GM18867 (cell line): ENCODE data around the gene PTGDR2.

Experiments used
- ATAC-seq: cut with Tn5 transposase; IDR thresholded peaks from one replicate; pipeline ENCODE4 v1.9.1; 2021; ENCODE audit warnings: mild to moderate bottlenecking, moderate library complexity; ENCODE audit not compliant: unreplicated experiment

PTGDR2 gene

DNA sequence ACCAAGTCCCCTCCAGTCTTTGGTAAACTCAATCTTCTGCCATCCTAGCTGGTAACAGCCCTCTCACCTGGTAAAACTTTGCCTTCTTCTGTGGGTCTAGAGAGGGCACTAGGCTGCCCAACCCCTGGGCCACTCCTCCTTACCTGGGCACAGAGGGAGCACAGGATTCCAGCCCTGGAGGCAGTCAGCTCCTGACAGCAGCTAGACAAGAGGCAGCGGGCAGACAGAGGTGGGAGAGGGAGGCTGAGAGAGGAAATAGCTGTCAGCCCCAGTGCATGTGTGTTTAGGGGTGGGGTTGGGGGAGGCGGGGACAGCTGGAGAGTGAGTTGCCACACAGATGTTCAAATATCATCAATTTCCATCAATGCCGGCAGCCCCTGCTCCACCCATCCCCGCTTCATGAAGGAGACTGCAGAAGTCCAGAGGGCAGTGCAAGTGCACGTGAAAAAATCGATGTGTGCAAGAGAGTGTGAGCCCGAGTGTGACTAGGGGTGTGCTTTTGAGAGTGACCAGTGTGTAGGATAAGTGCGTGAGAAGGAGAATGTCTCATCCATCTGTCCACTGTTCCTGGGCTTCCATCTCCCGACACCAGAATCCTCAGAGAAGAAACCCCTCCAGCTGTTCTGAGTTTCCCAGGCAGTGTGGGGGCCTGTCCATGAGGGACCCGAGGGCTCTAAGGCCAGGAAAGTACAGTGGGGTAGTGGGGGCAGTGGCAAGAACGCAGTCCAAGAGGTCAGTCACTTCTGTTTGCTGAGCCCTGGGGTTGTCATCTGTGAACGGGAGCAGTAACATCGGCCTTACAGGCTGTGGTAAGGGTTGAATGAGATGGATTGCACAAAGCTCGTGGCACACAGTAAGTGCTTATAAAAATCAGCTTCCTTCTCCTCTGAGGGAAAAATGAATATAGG lies at the start of gene PTGDR2:
PTGDR2 (minus strand) TSS at position 225 of the 908 bp plus-strand sequence. CDS start 2,228 bp downstream, outside the sequence.
- ATAC-seq, result no peak

DNA sequence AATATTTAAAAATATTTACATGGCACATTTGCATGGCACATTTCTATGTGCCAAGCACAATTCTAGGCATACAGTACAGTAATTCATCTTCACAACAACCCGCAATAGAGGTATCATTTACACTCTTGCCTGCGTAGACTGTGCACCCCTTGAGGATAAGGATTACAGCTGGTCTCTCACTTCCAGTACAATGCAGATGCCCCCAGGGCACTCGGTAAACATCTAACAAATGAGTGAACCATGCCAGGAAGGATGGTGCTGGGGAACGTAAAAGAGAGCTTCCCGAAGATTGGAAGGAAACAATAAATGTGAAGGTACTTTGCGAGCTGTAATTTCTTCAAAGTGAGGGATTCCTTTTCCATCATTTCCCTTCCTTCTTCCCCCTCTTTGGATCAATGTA lies 49.3 kb upstream of the PTGDR2 start:
- no peak for ATAC-seq

DNA sequence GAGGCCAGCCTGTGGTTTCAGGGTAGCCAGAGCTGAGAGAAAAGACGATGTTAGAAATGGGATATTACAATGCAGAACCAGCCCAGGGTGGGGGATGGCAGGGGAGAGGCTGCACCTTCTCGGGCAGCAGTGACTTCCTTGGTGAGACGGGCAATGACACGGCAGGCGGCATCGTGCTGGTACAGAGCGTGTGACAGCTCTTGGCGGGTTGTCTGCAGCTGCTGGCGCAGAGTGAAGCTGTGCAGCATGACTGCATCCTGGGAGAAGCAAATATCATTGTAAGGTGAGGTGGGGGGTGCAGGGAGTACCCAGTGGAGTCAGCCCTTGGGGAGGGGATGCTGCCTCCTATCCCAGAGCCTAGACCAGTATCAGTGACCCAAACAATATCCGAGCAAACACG lies 46.9 kb upstream of the PTGDR2 start:
- ATAC-seq, result no peak

DNA sequence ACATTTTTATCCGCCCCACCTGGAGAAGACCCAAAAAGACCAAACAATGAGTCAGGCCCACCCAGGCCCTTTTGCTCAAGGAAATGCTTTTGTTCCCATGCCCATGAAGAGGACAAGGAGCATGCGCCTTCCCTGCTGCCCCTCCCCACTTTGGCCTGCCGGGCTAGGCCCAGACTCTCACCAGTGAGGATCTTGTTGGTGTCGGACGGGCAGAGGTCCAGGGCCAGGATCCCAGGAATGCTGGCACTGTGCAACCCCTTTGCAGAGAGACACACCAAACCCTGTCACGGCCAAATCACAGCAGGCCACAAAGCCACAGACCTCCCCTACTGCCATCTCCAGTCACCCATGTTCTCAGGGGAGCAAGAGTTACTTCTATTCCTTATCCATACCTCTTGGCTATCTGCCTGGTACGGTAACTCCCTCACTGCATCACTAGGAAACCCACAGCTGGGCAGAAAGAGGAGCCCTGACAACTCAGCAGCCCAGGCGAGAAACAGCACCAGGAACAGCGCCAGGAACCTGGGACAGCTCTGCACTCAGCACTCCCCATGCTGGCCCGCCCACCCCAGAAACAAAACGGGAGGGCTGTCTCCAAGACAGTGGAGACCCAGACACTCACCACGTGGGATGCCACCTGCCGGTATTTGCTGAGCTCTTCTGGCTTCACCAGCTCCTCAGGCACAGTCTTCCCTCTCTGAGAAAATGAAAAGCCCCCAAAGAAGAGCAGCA lies 45.1 kb upstream of the PTGDR2 start:
- no peak for ATAC-seq

DNA sequence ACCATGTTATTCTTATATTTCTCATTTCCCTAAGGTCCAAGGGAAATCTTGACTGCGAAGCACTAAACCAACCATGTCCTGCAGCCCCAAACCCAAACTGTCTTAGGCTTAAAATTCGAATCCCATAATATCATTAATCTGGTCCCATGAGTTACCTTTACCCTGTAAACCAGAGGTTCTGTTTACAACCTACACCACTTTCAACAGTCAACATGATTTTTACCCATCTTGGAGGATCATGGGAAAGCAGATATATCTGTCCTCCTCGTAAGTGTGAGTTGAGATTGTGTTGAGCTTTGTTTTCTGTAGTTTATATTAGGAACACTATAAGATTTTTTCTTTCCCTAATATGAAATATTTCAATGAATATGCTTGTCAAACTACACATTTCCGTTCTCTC lies 44.2 kb upstream of the PTGDR2 start:
- no peak for ATAC-seq

DNA sequence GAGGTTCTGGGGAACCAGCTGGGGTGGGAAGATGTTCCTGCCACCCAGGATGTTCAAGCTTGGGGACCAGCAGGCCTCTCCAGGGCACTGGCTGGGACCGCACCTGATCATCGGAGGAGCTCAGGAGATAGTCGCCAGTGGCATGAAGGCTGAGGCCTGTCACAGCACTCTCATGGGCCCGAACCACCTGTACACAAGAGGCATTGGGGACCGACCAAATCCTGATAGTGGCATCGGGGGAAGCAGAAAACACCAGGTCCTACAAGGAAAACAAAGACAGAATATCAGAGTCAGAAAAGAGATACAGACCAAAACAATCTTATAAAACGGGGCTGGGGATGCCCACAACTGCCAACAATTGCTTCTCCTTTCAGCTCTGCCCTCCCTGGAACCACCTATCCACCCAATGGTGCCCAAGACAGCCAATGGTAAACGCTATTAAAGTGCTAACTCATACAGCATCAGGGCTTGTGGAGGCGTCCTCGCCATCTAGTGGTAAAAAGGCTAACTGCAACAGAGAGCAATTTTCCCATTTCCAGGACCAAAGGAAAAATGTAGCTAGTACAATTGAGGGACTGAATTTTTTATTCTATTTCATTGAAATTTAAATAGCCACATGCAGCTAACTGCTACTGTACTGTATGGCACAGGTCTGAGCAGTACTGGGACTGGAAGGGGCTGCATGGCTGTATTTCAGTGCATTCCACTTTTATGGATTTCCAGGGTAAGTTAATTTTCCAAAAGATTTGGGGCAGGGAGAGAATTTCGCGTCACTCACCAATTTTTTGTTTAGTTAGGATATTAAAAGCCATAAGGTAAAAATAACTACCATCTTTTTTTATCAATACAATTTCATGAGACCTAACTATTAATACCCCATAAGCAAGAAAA lies 43.5 kb upstream of the PTGDR2 start:
- no peak for ATAC-seq

DNA sequence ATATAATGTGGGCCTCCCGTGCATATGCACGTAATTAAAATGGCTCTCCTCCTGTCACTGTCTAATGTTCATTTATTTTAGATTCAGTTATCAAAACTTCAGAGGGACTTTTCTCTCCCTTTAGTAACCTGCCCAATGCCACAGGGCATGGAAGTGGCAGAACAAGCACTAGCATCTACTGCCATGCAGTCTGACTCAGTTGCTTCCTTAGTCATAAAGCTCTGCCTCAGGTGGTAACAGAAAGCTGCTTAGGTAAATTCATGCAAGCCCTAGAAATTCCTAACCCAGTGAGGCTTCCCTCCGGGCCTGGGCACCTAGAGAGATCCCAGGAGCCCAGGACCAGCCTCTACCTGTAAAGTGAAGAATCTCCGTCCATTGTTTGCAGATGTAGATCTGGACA lies 41.7 kb upstream of the PTGDR2 start:
- ATAC-seq, result no peak

DNA sequence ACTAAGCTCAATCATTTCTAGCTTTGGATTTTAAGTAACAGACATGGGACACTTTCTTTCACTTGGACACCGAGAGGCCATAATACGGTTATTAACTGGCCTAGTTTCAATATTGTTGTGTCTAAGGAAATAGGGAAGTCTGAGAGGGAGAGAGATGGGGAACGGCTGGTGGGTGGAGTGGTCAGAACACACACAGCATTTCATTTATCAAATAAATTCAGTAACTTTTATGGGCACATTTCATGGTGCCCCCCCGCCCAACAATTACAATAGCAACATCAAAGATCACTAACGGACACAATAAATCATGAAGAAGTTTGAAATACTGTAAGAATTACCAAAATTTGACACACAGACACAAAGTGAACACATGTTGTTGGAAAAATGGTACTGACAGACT lies 39.9 kb upstream of the PTGDR2 start:
- no peak for ATAC-seq

DNA sequence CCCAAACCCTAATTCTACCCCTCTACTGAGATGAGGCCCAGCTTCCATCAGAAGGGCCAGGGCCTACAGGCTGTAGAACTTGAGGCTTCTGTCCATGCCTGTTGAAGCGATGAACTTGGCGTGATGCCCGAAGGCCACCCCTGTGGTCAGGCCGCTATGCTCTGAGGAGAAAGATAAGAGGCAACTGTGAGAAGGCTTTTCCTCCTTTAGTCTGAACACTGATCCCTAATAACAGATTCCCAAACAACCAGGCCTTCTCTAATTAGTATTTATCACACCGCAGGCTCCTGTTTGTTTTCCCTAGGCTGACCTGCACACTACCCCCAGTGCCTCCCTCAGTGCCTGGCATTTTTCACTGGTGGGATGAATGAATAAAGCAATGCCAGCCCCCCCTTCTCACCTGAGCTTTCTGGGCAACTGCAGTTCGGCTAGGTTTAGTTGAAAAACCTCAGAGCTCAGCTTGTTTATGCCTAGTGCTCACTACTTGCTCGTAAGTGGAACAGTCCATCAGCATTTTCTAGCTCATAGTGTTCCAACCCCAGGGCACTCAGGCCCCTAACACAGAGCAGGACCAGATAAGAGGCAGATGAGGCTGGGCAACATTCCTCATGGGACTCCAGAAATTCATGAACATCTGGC lies 35.5 kb upstream of the PTGDR2 start:
- no peak for ATAC-seq

DNA sequence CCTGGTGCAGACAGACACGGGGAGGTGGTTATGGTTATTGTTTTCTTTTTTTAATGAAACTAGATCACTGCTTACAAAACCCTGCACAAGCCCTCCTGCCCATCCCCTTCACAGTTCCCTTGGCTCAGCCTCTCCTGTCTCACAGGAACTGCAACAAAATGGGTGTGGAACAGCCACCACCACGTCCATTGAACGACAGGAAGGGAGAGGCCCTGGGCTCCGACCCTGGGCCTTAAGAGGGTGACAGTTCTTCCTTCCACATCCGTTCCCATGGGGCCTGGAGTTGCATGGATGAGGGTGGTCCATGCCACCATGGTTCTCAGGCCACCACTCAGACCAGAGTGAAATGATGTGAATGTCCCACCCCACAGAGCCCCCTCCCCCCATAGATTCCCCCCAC lies 34.9 kb upstream of the PTGDR2 start:
- no peak for ATAC-seq

DNA sequence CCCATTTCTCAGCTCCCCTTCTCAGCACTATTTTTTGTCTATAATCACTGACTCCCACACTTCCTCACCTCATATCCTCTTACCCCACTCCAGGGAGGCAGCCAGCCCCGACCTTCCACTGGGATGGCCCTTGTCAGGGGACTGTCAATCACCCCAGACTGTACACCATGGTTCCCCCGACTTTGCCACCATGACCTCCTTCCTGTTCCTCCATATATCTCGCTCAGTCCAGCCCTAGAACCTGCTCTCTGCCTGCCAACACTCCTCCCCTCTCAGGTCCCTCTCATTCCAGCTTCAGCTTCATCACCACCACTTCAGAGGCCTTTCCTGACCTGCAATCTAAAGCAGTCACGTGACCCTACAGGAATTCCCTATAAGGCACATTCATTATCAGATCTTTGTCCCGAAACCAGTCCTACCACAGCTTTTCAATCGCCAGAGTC lies 34.1 kb upstream of the PTGDR2 start:
- no peak for ATAC-seq

DNA sequence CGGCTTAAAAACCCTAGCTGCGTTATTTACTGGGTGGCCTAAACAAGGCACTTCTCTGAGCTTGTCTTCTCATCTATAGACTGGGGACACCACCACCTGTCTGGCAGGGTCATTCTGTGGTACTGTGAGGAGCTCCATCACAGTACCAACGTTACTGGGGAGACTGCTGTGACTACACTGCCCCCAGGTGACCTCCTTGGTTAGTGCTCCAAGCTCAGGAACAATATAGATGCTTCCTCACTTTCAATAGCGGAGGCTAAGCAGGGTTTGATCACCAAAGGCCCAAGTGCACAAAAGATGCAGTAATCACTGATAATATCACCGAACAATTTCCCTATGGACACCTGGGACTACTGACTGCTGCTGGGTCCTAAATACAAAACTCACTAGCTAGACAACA lies 31.8 kb upstream of the PTGDR2 start:
- ATAC-seq, result peak; percentile 62

DNA sequence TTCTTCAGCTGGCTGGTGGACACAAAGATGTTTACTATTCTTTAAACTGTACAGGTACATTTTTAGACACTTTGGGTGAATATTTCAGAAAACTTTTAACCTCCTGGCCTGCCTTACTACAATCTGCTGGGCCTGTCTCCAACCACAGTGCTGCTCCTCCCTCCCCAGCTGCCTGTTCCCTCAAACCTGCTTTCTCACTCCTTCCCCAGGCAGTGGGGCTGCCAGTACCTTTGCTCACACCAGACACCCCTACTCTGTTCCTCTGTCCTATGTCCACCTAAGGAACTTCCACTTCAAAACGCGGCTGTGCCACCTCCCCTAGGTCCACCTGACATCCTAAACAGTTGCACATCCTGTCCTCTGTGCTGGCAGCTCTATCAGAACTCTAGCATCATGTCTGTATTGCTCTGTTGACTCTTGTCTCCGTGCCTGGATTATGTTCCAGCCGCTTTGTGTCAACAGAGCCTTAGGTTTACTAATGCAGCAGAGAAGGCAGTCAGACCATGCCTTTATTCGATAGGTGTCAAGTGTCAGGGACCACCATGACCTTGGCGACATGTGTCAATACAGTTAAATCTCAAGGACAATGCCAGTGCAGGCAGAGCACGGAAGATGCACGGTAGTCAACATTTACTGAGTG lies 25.0 kb upstream of the PTGDR2 start:
- no peak for ATAC-seq

DNA sequence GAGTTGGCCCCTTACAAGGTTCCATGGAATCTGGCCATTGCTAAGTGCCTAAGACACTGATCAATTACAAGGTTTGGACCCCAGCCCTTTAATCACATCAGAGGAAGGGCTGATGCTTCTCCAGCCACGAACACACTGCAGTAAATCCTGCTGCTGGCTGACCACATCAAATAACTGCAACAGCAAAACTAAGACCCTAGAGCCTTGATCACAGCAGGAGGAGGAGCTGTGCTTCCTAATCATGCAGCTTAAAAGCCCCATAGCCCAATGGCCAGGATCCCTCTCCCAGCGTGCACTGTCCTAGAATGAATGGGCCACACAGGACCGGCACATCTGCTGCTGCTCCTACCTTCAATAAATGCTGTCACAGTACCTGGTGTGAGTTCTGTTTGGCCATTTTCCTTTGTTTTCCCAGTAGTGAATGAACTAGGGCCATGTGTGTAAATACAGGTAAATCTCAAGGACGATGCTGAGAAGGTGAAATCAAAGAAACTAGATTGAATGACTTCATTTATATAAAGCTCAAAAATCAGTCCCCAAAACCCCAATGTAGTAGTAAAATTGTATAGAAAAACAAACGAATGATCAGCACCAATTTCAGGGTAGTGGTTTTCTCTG lies 24.3 kb upstream of the PTGDR2 start:
- ATAC-seq, result no peak

DNA sequence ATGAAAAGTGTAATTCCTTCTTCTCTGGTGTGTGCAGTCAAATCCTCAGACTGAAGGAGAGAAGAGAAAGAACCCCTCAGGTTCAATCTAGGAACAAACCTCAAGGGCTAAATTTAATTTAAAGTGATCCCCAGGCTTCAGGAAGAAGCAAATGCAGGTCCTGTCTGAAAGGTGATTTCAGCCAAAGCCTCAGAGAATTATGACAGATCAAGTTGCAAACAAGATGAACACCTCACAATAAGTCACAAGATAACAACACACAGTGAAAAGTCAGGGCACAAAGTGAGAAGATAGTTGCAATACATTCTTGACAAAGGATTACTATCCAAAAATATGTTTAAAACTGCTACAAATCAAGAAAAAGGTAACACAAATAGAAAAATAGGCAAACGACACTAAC lies 23.4 kb upstream of the PTGDR2 start:
- no peak for ATAC-seq

DNA sequence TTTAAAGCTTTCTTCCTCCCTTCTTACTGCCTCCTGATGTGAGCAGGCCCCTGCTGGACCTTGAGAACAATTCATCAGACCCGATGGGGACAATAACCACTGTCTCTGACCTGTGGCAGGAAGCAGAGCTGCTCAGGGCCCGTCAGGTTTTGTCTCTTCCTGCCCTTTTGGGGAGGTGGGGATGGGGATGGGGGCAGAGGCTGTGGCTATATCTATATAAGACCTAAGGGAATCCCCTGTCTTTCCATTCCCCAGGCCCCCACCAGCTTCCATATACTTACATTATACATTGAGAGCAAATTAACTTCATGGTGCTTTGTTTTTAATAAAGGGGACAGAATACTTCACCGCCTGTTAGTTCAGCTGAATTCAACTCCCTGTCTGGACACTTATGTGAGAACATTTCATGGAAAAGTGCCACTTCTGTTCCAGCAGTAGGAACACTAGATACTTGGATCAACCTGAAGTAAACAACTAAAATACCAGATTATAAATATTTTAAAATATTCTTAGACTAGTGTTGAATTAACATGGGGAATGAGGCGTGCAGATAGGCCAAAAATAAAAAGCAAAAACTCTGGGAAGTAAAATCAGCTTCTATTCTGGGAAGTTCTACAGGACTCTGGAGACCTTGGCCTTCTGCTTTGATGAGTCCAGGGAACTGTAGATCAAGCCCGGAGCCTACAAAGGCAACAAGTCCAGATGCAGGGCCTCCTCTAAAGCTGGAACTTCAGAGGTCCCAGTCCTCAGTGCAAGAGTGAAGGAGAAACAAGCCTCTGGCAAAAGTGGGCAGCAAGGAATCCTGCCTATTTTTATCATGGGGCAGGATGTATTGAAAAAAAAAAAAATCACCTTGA lies 22.7 kb upstream of the PTGDR2 start:
- ATAC-seq, result no peak

DNA sequence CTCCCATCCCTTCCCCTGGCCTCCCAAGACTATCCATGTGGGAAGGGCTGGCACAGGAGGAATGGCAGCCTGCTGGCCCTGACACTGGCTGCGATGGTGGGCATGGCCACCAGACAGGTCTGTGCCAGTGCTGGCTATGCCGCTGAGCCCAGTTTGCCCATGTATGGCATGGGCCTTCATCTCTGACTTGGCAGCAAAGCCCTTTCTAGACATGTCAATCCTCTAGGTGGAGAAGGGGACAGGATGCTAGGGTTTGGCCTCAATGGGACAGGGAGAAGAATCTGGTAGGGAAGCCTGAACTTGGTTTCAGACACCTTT lies 20.4 kb upstream of the PTGDR2 start:
- no peak for ATAC-seq

DNA sequence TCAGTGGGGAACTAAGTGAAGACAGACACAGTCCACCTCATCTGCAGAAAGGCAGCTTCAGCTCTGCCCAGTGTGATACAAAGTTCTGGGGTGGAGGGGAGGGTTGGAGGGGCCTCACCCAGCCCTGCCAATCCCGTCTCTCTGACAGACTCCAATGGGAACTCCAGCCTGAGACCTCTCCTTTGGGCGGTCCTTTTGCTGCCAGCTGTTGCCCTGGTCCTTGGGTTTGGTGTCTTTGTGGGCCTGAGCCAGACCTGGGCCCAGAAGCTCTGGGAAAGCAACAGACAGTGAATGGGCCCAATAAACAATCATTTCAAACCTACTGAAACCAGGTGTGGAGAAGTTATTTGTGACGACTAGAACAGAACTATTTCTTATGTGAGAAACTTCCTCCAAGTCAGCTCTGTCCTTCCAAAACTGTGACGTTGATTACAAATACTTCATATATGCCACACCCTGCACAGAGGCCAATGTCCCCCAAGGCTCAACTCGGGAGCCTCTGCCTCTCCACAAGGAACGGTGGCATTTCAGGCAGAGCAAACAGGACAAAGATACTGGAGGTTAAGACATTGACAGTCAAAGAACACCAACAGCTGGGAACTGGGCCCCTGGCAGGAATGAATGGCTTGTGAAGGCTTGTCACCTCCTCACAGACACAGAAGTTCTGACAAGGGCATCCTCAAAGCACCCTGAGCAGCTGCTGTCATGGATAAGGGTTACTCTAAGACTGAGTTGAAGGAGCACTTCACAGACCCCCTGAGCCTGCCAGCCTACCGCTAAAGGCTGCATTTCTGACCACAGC lies 19.8 kb upstream of the PTGDR2 start:
- ATAC-seq, result no peak
